ENCODE data around the gene KCNMA1.

KCNMA1 gene

DNA sequence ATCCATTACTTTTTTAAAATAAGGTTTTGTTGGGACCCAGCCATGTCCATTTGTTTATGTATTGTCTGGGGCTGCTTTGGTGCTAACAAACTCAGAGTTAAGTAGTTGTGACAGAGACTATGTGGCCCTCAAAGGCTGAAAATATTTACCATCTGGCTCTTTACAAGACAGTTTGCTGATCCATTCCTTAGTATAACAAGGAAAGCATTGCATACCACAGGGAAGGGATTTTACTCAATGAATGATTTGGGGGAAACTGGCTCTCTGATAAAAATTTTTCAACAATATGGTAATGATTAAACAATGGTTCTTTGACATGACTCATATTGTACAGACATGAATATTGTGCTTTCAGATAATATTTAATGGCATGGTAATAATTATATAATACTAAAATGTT is 738.1 kb downstream of the KCNMA1 start:
- DNase-seq, result no peak

DNA sequence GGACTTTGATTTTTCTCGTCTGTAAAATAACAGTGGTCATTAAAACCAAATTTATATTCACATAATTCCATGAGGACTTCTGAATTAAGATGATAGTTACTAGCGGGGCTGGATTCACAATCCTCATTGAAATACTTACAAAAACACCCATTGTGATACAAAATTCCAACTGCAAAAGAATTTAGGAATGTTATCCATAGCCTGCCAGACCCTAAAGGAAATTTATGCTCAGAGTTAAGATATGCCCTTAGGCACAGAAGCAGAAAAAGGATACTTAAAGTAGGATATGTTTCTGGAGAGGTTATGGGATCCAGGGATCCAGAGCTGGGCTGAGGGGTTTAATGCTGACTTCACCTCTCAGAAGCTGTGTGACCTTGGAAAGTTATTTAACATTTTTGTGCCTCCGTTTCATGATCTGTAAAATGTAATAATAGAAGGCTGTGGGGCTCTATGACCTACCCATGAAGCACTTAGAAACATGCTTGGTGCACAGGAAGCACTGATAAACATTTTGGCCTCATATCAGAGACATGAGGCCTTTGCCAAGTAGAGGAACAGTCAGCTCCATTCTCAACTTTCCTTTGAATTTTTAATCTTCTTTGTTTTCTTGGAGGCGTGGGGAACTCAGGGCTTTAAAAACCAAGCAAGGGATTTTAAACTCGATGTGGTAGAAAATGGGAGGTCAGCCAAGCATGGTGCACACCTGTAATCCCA is 744.7 kb downstream of the KCNMA1 start:
- no peak for DNase-seq

DNA sequence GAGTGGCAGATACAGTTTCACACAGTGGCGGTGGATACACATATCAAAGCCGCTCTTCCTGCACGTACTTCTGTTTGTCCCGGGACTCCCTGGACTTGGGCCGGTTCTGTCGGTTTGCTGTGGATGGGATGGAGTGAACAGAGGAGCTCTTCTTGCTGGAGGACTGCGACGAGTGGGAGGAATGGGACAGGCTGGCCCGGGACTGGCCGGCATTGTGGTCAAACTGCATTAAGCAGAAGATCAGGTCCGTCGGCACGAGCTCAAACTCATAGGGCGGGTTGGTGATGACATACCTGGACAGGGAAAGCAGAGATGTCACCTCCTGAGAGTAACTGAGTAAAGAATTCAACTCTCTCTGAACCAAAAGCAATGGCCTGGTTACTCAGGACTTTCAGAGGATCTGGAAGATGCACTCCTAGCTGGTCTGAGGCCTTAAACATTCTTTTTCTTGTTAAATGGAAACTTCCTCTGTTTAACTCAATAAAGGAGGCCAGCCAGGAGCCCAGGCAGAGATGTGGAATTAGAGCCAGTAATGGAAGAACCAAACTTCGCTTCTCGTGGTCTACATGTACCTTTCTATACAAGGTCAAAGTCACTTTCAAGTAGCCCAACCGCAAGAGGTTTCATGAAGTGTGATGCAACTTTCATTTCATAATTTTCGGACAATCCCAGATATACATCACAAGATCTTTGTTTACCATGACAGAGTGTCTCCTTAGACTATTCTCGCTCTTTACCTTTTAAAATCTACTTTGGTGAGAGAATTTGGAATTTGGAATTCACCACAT is 750.2 kb downstream of the KCNMA1 start:
- DNase-seq, result no peak

DNA sequence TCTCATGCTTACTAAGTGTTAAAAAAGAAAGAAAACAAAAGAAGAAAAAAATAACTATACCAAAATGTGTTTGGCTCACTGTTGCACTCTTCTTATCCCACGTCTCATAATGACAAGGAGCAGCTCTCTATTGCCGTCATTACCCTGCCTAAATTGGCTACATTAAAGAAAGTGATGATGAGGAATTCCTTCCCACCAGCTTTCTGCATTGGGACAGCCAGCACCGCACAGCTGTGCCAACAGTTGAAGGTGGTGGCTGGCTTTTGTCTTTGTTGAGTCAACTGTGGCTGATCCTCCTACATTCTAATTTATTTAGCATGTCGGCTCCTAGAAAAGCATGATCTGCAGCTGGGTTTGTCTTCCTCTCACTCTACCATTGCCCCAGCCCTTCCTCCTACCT is 751.8 kb downstream of the KCNMA1 start:
- no peak for DNase-seq

DNA sequence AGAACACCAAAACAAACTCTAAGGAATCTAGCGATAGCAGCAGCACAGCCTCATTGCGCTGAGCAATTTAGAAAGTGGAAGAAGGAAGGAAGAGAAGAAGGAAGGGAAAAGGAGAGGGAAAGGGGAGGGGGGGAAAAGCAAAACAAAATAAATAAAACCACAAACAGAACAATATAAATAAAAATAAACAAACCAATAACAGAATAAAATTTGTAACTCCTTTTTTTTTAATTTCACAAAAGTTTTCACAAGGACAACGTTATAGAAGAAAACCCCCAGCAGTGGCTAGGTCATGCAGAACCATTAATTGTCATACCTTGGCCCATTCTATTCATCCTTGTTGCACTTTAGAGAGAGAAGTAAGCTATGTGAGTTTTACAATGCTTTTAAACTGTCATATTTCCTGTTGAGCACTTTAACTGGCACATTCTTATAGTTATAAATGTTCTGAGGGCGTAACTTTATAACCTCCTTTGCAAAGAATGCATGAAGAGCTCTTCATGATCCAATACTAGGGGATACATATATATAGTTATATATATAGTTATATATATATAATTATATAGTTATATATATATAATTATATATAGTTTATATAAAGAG is 752.8 kb downstream of the KCNMA1 start:
- no peak for DNase-seq

DNA sequence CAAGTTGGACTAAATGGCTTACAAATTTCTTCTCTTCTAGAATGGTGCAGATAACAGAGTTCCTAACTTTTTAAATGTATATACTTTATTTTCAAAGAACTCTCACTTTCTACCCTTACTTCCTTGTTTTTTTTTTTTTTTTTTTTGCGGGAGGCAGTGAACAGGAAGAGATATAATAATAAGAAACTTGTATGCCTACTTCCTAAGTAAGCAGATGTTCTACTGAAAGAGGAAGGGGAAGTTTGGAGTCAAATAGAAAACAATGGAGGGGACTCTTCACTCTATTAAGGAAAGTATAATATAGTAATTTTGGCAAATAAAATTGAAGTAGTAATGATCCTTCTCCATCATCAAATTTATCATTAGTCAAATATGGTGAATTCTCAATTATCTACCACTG is 754.0 kb downstream of the KCNMA1 start:
- no peak for DNase-seq

DNA sequence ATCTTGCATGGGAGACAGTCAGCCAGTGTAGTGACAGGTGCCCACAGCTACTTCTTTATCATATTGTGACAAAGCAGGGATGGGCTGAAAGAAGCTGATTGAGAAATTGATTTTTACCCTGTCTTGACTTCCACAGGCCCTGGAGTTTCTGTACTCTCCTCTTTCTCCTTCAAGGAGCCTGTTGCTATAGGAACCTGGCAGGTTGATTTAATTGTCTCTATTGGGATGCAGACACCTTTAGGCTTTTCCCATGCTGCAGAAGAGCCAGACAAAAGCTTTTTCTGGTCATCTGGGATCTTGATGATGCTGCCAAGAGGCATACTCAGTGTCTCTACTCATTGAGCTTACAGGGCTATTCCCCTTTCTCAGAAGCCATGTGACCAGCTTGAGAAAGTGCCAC is 754.8 kb downstream of the KCNMA1 start:
- no peak for DNase-seq

DNA sequence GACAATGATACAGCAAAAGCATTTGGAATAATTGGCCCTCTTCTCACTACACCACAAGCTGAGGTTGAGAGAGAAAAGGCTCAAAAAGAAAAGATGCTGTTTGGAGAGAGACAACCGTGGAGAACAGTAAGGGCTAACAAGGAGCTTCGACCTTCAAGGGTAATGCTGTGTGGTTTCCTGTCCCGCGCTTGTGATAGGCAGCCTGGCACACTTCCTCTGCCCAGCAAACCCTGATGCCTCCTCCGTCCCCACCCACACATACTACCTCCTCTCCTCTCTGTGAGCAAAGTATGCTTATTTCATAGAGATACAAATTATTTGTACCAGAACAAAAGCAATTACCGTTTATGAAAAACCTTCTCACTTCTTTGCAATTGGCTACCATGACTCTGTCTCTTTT is 755.4 kb downstream of the KCNMA1 start:
- DNase-seq, result peak; percentile 11

DNA sequence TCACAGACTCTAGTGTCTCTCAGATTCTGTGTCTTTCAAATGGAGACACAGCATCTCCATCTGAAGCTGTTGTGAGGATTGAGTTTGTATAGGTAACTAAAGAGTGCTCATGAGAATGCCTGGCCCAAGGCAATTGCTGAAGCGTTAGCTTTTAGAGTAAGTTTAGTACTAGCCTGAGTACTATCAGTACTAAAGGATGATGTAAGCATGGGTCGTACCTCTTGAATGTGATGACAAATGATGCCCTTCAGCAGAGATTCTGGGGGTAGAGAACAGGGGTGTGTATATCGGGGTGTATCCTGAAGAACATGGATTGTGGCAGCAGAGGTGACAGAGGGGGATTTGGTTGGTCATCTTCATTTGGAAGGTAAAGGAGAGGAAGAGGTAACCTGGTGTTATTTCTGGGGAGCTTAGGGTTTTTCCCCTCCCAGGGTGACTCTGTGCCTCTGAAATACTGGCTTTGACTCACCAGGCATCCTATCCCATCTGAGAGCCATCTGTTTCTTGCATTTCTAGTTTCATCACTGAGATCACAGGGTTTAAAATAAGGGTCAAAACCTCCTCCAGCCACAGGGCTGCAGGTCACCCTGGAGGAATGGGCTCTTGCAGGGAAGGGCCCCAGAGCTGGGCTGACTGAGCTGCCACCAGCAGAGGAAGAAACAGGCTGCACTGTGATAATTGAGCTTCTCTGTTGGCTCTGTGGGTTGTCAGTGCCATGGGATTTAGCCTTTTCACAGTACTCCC is 756.0 kb downstream of the KCNMA1 start:
- DNase-seq, result no peak

DNA sequence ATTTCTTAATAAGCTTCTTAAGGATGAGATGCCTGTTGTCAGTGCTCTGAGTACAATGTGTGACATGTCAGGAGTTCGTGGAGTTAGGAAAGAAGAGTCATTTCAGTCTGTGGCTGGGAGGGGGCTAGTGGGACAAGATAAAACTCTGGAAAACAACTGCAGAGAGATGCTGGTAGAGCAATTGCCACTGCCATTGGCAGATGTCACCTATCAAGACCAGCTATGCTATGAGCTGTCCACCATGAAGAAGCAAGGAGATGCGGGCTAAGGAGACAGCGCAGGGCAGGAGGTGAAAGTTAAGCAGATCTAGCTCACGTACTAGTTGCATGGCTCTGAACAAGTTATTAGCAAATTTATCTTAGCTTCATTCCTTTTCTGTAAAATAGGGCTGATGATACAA is 756.7 kb downstream of the KCNMA1 start:
- no peak for DNase-seq

DNA sequence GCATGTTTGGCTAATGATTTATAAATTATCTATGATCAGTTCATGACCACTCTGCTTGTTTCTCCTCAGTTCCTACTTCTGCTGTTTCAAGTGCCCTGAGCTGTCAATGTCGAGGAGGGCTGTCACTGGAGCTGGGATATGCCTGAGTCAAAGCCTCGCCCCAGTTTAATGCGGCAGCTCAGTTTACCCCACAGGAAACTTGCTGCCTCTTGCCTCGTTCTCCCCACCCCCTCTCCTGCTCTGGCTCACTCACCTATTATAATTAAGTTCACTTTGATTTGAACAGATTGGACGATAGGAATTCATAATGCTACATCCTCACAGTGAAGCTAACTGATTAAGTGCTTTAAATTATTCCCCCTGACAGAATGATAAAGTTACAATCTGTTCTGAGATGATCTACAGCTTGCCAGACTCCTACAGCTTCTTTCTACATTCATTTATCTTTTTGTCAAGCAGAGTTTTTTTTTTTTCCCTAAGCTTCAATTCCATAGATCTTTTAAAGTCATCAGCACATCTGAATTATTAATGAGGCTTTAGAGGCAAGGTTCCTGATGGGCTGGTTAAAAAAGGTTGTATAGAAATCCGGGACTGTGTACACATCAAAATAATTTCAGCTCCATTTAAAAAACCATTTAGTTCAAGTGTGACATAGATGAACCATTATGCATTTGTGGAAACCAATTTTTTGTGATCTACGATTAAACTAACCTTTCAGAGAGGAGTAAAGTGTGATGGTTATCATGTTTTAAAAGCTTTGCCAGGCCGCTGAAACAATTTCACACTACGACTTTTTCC is 758.3 kb downstream of the KCNMA1 start:
- no peak for DNase-seq

DNA sequence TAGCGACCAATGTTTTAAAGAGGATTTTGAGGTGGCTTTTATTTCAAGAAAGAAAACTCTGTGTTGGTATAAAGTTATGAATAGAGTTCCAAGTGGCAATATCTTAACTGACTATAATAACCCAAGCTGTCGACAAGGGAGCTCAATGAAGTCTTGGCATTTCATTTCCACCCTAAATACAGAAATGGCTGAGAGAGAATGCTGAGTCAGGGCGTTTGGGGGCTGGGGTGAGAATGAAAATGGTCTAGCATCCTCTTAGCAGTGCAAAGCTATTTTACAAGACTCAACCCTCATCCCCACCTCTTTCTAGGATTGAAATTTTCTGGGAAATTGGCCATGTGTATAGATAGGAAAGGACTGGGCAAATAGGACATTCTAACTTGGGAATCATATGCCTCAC is 759.1 kb downstream of the KCNMA1 start:
- DNase-seq, result no peak

DNA sequence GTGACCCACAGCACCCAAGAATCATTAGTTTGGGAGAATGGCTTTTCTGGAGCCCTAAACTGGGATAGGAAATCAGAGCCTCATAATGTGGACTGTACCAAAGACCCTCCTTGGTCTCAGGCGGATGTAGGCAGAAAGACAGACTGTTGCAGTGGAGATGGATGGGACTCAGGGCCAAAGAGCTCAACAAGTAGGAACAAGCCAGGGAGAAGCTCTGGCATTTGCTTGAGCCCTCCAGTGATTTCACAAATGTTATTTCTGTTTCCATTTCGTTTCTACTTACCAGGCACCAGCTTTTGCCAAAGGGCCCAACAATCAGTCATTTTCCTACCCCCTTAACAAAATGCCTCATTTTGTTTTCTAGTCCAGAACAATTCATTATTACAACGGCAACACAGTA is 762.7 kb downstream of the KCNMA1 start:
- DNase-seq, result no peak

DNA sequence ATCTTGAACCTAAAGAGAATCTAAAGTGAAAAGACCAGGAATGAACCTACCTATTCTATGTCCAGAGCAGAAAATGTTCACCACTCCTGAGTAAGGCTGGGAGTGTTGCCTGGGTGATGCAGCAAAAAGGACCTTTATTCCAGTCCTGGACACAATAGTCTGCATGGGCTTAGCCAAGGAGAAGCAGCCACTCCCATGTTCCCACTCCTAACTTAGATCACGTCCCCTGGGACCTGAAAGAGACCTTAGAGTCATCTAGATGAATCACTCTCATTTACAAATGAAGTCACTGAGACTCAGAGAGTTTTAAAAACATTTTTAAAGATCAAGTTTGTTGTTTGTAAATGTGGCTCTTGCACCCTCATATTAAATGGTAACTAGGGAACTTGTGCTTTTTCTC is 763.4 kb downstream of the KCNMA1 start:
- DNase-seq, result no peak

DNA sequence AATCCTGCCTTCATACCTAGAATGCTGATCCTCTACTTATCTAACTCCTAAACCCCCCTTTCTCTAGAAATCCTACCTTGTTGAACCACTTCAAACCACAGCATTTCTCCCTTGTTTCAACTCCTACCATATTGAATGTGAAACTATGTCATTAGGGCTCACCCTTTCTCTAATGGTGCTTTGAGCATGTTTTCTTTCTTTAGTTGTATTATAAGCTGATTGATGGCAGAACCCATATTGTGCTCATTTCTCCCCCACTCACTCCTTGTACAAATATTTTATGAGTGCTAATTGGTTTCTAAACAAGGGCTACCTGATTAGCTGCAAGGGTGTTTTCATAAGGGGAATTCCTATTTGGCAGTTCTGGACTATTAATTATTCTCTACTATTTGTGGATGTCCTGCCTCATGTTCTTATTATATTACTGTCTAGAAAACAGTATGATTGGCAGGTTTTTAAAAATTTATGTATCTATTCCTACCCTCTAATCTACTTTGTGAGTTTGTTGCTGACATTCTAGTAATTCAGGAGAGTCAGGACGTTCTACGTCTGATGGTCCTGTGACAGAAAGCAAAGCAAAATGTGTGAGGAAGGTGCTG is 765.8 kb downstream of the KCNMA1 start:
- no peak for DNase-seq

DNA sequence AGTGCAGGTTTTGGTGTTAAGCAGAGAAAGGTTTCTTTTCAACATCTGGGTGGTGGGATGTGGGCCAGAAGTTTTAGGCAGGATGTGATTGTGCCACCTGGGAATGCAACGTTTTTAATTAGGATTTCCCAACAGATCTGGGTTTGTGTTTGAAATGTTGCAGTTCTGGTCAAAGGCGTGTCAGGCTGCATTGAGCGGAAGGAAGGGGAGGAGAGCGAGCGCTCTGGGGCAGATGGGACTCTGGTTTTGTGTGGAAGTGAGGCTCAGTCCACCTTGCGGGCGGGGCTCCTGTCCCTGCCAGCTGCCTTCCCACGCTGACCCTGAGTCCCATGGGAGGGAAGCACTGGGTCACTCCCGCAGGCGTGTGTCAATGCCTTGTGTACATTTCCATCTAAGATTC is 767.7 kb downstream of the KCNMA1 start:
- no peak for DNase-seq

DNA sequence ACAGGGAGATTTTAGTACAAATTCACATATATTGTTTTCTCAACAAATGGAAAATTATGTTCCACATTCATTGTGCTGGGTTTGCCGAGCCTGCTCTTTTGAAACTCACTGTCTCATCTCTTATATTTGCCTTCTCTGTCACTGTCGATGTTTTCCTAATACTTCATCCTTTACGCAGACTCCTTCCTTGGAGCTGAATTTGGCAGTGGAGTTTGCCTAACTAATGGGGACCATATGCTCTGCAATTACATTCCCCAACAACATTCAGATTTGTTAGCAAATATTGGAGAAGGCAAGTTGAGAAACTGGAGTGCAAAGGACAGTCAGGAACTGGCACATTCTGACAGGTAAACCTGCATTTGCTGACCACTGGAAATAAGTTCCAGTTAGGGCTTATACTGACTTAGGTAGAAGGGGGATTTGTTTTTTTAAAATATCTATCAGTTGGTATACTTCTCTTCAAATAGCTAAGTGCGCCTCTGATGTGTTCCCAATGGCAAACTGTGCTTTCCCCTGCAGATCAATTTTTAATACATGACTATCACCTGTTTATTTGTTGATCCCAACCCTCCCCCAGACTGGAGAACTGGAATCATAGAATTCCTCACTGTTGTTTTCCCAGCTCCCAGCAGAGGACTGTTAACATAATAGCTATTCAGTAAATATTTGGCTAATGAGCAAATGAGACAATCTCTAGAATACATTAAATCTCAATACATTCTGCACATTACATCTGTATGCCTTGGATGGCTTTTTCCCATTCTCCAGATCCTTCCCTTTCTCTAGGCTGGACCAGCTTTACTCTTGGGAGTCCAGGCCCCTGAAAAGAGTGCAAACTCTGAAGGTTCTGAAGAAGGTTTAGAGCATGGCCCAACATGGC is 769.3 kb downstream of the KCNMA1 start:
- DNase-seq, result no peak

DNA sequence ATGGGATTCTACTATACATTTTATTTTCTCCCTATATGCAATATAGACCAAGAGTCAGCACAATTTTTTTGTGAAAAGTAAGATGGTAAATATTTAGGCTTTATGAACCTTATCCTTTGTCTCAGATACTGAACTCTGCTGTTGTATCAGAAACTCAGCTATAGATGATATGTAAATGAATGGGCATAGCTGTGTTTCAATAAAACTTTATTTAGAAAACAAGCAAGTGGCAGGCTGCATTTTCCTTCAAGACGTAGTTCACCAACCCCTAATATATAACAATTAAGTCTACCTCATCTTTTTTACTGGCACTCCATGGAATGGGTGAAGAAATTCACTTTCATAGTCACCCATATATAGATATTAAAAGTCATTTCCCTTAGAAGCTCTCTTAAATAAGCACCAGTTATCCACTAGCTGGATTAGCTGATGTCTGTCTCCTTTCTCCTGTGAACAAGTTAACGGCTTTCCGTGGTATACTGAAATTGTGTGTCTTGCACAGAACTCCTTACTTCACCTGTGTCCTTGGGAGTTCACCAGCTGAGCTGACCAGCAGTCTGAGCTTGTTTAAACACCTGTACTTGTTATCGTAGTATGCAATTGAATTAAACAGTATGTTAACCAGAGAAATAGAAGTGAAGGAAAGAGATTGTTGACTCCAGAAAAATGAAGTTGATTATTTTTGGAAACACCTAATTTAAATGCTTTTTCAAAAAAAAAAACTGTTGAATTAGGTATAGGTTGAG is 770.6 kb downstream of the KCNMA1 start:
- no peak for DNase-seq

DNA sequence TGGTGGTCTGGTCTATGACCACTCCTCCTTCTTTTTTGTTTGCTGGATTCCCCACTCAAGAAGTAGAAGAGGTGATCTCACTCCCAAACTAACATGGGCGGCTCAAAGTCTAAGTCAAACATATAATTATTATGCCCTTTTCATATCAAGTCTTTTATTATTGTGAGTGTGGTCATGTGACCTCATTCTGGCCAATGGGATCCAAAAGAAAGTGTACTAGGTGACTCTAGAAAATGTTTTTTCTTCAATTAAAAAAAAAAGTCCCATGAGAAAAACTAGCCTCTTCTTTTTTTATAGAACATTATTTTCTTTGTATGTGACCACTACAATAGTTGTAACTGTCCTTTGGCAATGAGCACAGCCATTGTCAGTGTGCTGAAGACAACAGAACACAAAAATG is 772.7 kb downstream of the KCNMA1 start:
- DNase-seq, result no peak

DNA sequence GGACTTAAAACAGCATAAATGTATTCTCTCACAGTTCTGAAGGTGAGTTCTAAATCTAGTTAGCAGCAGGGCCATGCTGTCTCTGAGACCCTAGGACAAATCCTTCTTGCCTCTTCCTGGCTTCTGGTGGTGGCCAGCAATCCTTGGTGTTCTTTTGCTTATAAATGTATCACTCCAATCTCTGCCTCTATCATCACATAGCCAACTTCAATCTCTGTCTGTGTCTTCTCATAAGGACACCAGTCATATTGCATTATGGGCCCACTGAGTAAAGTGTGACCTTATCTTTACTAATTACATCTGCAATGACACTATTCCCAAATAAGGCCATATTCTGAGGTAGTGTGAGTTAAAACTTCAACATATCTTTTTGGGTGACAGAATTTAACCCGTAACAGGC is 778.9 kb downstream of the KCNMA1 start:
- DNase-seq, result no peak

Measured in activated gamma-delta T cell treated with Interleukin-2 at 50 U/mL for 16 hours (primary cell).